ENCODE measurements around the gene WDR17. TPM values are rescaled to one million over a fixed set of nuclear protein-coding genes. Genes with fewer than 3 reads are reported as not detected.
A peak's percentile ranks its signal among the peaks of the same experiment; 100 is the strongest.

The WDR17 gene
- total RNA-seq (ENCODE audit: low replicate concordance) = 5.2 and 6.1 TPM in 2 replicates
- long read RNA-seq = 0 reads

DNA sequence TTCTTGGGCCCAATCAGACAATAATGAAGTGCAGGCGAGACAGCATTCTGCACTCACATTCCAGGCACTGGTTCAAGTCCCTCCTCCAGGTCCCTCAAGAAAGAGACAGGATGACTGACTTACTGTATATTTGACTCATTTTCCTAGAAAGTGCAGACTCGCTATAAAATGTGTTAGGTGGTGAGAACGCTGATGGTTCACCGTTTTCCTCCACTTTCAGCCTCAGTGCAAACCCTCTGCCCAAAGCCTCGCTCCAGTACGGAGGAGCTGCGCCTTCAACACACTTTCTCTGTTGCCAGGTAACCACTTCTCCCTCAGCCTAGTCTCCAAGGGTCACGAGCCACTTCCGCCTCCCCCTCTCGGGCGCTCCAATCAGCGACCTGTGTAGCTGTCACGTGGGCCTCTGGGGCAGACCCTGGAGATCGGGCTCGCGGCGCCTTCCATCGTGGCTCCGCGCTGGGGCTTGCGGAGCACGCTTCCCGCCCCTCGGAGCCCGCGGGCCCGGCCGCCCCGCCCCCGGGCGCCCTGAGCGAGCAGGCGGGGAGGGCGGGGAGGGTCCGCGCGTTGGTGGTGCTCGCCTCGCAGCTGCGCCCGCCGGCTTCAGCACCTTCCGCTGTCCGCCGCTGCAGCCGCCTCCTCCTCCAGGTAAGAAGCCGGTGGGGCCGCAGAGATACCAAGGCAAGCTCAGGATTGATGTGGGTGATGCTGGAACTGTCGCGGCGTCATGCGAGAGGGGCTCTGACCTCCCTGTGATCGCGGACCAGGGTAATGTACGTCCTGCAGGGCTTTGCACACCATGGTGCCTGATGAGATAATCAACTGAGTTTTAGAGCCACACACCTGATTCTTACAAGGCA, at the start of gene WDR17:
Gene WDR17, plus strand, starts transcription at position 407 of the 857 bp plus-strand sequence. CDS start 45,740 bp downstream, outside the sequence.
- Mint-ChIP-seq H3K9me3 (no peaks in the 10 kb centered on the region), H3K27ac (peak within 1 kb of the TSS; percentile 71), H3K27me3 (peaks cover 4% of the 10 kb centered on the region), H3K4me3 (peak within 1 kb of the TSS; percentile 98), H3K36me3 (no peaks in the 10 kb centered on the region), H3K4me1 (ENCODE audit: unreplicated experiment) (peaks cover 10% of the 10 kb centered on the region)
- DNase-seq (ENCODE audit: extremely low spot score, unreplicated experiment) = peak; percentile 92
- TF ChIP-seq, protein P1, sequence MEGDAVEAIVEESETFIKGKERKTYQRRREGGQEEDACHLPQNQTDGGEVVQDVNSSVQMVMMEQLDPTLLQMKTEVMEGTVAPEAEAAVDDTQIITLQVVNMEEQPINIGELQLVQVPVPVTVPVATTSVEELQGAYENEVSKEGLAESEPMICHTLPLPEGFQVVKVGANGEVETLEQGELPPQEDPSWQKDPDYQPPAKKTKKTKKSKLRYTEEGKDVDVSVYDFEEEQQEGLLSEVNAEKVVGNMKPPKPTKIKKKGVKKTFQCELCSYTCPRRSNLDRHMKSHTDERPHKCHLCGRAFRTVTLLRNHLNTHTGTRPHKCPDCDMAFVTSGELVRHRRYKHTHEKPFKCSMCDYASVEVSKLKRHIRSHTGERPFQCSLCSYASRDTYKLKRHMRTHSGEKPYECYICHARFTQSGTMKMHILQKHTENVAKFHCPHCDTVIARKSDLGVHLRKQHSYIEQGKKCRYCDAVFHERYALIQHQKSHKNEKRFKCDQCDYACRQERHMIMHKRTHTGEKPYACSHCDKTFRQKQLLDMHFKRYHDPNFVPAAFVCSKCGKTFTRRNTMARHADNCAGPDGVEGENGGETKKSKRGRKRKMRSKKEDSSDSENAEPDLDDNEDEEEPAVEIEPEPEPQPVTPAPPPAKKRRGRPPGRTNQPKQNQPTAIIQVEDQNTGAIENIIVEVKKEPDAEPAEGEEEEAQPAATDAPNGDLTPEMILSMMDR (conservative IDR thresholded peaks at IDR 0.05) = no peak

DNA sequence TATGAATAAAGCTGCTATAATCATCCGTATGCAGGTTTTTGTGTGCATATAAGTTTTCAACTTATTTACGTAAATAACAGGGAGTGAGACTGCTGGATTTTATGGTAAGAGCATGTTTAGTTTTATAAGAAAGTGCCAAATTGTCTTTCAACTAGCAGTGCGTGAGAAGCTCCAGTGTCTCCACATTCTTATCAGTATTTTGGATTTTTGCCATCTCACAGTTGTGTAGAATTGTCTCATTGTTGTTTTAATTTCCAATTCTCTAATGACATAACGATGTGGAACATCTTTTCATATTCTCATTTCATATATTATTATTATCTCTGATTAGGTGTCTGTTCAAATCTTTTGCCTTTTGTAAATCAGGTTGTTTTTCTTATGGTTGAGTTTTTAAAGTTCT, 49.0 kb upstream of the WDR17 start:
- Mint-ChIP-seq H3K27me3 (no peaks in the 10 kb centered on the region), H3K9me3 (no peaks in the 10 kb centered on the region), H3K4me3 (no peak overlapping the region), H3K27ac (no peak overlapping the region), H3K36me3 (no peaks in the 10 kb centered on the region), H3K4me1 (ENCODE audit: unreplicated experiment) (no peaks in the 10 kb centered on the region)
- no peak for DNase-seq (ENCODE audit: extremely low spot score, unreplicated experiment)
- TF ChIP-seq, protein P1 (conservative IDR thresholded peaks at IDR 0.05) = no peak

DNA sequence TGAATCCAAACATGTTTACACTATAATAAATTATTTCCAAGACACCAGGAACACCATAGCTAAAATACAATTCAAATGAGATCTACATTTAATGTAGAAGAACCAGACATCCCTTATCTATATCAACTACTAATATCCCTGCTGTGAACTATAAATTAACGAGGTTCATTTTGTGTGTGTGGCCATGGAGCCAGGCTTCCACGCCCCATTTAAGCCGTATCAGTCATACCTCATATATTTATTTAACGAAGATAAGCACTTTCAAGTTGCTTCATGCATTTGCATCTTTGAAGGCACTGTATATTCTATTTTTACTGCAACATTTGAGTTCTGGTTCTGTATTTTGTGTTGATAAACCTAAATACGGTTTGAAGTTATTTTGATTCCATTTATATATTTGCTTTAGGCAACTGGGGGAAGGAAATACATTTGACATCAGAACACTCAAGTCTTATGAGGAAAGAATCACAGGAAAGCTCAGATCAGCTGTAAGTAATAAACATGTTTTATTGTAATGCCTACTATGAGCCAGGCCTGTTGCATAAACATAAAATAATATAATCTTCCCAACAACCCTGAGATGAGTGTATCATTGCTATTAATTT, 45.1 kb upstream of the WDR17 start:
- no peak overlapping the region for H3K4me3 Mint-ChIP-seq
- no peaks in the 10 kb centered on the region for H3K36me3 Mint-ChIP-seq
- no peaks in the 10 kb centered on the region for H3K27me3 Mint-ChIP-seq
- H3K9me3 Mint-ChIP-seq = no peaks in the 10 kb centered on the region
- TF ChIP-seq, protein P1 (conservative IDR thresholded peaks at IDR 0.05) = no peak
- no peak for DNase-seq (ENCODE audit: extremely low spot score, unreplicated experiment)
- H3K4me1 Mint-ChIP-seq (ENCODE audit: unreplicated experiment) = no peaks in the 10 kb centered on the region
- H3K27ac Mint-ChIP-seq = no peak overlapping the region

DNA sequence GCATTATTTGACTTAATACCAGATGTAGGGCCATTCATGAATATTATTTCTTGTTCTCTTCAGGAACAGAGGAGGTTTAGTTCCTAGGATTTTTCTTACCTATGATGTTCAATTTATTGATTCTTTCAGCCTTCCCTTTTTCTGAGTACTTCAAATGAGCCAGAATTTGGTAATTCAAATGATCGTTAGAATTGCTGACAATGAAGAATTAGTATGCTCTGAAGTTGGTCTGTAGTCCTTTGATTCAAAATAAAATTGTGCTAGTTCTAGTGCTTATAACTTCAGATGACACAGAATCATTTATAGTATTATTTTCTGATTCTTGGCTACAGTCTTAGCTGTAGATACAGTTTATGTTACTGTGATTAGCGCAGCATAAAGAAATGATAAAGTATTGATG, 35.2 kb upstream of the WDR17 start:
- H3K27me3 Mint-ChIP-seq = peaks cover 16% of the 10 kb centered on the region
- no peak overlapping the region for H3K27ac Mint-ChIP-seq
- no peak for DNase-seq (ENCODE audit: extremely low spot score, unreplicated experiment)
- TF ChIP-seq, protein P1 (conservative IDR thresholded peaks at IDR 0.05) = no peak
- no peaks in the 10 kb centered on the region for H3K9me3 Mint-ChIP-seq
- H3K36me3 Mint-ChIP-seq = no peaks in the 10 kb centered on the region
- no peak overlapping the region for H3K4me3 Mint-ChIP-seq
- no peaks in the 10 kb centered on the region for H3K4me1 Mint-ChIP-seq (ENCODE audit: unreplicated experiment)

DNA sequence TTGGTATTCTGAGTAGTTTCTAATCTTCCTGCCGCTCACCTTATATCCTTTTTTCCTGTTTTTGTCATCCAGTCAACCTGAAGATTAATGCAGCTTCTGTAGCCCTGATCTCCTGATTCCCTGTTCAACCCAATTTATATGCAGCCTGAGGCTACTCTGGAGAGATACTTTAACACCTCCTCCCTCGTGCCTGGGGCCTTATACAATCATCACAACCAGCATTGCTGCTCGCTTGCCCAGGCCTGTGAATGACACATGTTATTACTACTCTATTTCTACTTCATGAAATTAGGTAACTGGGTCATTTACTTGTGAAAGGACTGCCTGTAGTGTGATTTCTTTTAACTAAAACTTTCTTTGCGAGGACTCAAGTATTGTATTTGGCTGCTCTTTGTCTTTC, 33.7 kb upstream of the WDR17 start:
- TF ChIP-seq, protein P1 (conservative IDR thresholded peaks at IDR 0.05) = no peak
- no peak overlapping the region for H3K4me3 Mint-ChIP-seq
- H3K4me1 Mint-ChIP-seq (ENCODE audit: unreplicated experiment) = no peaks in the 10 kb centered on the region
- no peaks in the 10 kb centered on the region for H3K9me3 Mint-ChIP-seq
- peaks cover 16% of the 10 kb centered on the region for H3K27me3 Mint-ChIP-seq
- no peak for DNase-seq (ENCODE audit: extremely low spot score, unreplicated experiment)
- H3K27ac Mint-ChIP-seq = no peak overlapping the region
- no peaks in the 10 kb centered on the region for H3K36me3 Mint-ChIP-seq

Measured in type B pancreatic cell (in vitro differentiated cells).